Measurements from ENCODE around the gene MRPL55. TPM values are rescaled to one million over a fixed set of nuclear protein-coding genes. Genes with fewer than 3 reads are reported as not detected.
A peak's percentile ranks its signal among the peaks of the same experiment; 100 is the strongest.

The MRPL55 gene
- total RNA-seq, 2 experiments from 2014 or later, result 67.8 to 68.3 TPM

- Mint-ChIP-seq H3K4me1 (ENCODE audit: low read depth) (peaks cover 5% of the 10 kb centered on the region), H3K27me3 (peaks cover 41% of the 10 kb centered on the region), H3K4me3 (peak overlapping the region; percentile 55), H3K9me3 (no peaks in the 10 kb centered on the region), H3K36me3 (ENCODE audit: low read depth) (no peaks in the 10 kb centered on the region), H3K27ac (no peak overlapping the region)
- ATAC-seq (no peak), DNase-seq (no peak)
- intact Hi-C loops (cut with micrococcal nuclease), result no loop called here
- ChIA-PET CTCF (interaction anchor here (1.0 to 1.6 kb wide), 3 partner anchors 9 to 60 kb away, joined by 3 to 7 read pairs (median 3); no protein-coding TSS in a partner anchor), POLR2A (no interaction called here)
- no peak for TF ChIP-seq CTCF (IDR thresholded peaks at IDR 0.05)
Measured at GRCh38 chr1:228058172-228058948, 50.7 kb downstream of the MRPL55 start.

Small RNA genes within 50 kb of the gene (microRNA-seq; reads per million reads assigned to microRNA genes)
- gene MIR3620 (ENCODE audit: borderline microRNAs expressed, borderline replicate concordance), result 0.91 reads per million

Other genes starting within 250 kb of the MRPL55 start
- gene WNT9A, start 161.4 kb downstream of the MRPL55 start, total RNA-seq, result not detected
- not detected for gene WNT3A, start 102.3 kb downstream of the MRPL55 start, total RNA-seq
- 100 to 1,000 TPM; 349 to 350 TPM for gene ARF1, start 26.6 kb downstream of the MRPL55 start, total RNA-seq
- 10 to 100 TPM; 22.2 to 23.5 TPM for gene C1orf35, start 6.0 kb downstream of the MRPL55 start, total RNA-seq
- 100 to 1,000 TPM; 375 to 376 TPM for gene GUK1, start 31.0 kb upstream of the MRPL55 start, total RNA-seq
- 1 to 10 TPM; 3.4 to 3.5 TPM for gene GJC2, start 40.6 kb upstream of the MRPL55 start, total RNA-seq
- gene IBA57, start 56.5 kb upstream of the MRPL55 start, total RNA-seq, result 10 to 100 TPM in 1 of 2 experiments, 1 to 10 TPM in 1; 9.7 to 10.8 TPM
- gene OBSCN, start 98.7 kb upstream of the MRPL55 start, total RNA-seq, result 10 to 100 TPM; 21.6 to 23.7 TPM

Measured in activated CD8-positive, alpha-beta T cell treated with anti-CD3 and anti-CD28 coated beads for 36 hours (primary cell).